HepG2 (cell line): ENCODE results near the gene PBX4. TPM values are rescaled to one million over a fixed set of nuclear protein-coding genes. Genes with fewer than 3 reads are reported as not detected.

ENCODE experiments used
- ASH2L ChIP-seq: fragments of 300-600, 200-600 bp; sonication (generic); IDR thresholded peaks from 2 replicates; pipeline ENCODE4 v1.7.0; 2017; ENCODE audit warnings: low read depth, mild to moderate bottlenecking, moderate library complexity, mixed read lengths, low read length; ENCODE audit not compliant: insufficient read length
- DNMT3B ChIP-seq: conservative IDR thresholded peaks from 2 replicates; pipeline ENCODE4 v1.6.1; 2016; ENCODE audit warnings: missing biosample characterization, control low read depth
- DPF2 ChIP-seq: sonication (generic); formaldehyde crosslinking; IDR thresholded peaks from 2 replicates; pipeline ENCODE4 v1.4.0; 2020; ENCODE audit warnings: mild to moderate bottlenecking, low read depth, missing genetic modification reagents, borderline replicate concordance
- HNF4A ChIP-seq: sonication (generic); formaldehyde crosslinking; IDR thresholded peaks from 2 replicates; pipeline ENCODE4 v1.4.0; 2020; ENCODE audit warnings: missing genetic modification reagents
- NR1H2 ChIP-seq: sonication (generic); formaldehyde crosslinking; IDR thresholded peaks from 2 replicates; pipeline ENCODE4 v1.8.1; 2022; ENCODE audit warnings: low read depth, missing genetic modification reagents, borderline replicate concordance
- TAF1 ChIP-seq: sonication (generic); formaldehyde crosslinking; IDR thresholded peaks from 2 replicates; pipeline ENCODE4 v1.4.0; 2020; ENCODE audit warnings: missing genetic modification reagents
- ZBTB20 ChIP-seq: sonication (generic); formaldehyde crosslinking; IDR thresholded peaks from 2 replicates; pipeline ENCODE4 v1.8.1; 2023; ENCODE audit warnings: missing genetic modification reagents, low read depth, mild to moderate bottlenecking, borderline replicate concordance
- ZKSCAN8 ChIP-seq: IDR thresholded peaks from 2 replicates; pipeline ENCODE4 v1.6.1; 2016; ENCODE audit warnings: borderline replicate concordance, missing genetic modification reagents, missing compliant biosample characterization
- polyA plus RNA-seq, 8 experiments: library from polyadenylated mRNA; depleted of rRNA in 3 of 8; stranded (reverse) in 7 of 8; unstranded in 1 of 8; fragments of >200 nt; fragmentation: Illumina TruSeq in 4 of 8; extraction: Trizol in 4 of 8; gene quantifications; 2 replicates each; pipeline versions ENCODE4 v1.2.1 to v1.2.3, GENCODE V29; 2011 to 2016; ENCODE audit warnings: low read depth in 4 of 8, missing spikeins in 1 of 8, mixed read lengths in 1 of 8; ENCODE audit not compliant: insufficient read depth in 1 of 8
- total RNA-seq, 5 experiments: library from RNA; depleted of rRNA; stranded (reverse); fragments of >200 nt; fragmentation: Illumina TruSeq; extraction: Trizol; gene quantifications; 2 replicates each; pipeline ENCODE4 v1.2.3, GENCODE V29; 2016; ENCODE audit warnings: low read depth in 1 of 5
- TF ChIP-seq, protein P1 (sequence below): sonication (generic); formaldehyde crosslinking; IDR thresholded peaks from 2 replicates; pipeline ENCODE4 v1.5.0; 2020; ENCODE audit warnings: mild to moderate bottlenecking, missing genetic modification reagents
- TF ChIP-seq, protein P2 (sequence below): sonication (generic); formaldehyde crosslinking; IDR thresholded peaks from 2 replicates; pipeline ENCODE4 v1.5.0; 2020; ENCODE audit warnings: missing genetic modification reagents, mild to moderate bottlenecking, borderline replicate concordance
- TF ChIP-seq, protein P3 (sequence below): sonication (generic); formaldehyde crosslinking; IDR thresholded peaks from 2 replicates; pipeline ENCODE4 v1.4.0; 2020; ENCODE audit warnings: missing genetic modification reagents
- TF ChIP-seq, protein P4 (sequence below): sonication (generic); formaldehyde crosslinking; IDR thresholded peaks from 2 replicates; pipeline ENCODE4 v1.8.0; 2022; ENCODE audit warnings: missing genetic modification reagents, mild to moderate bottlenecking, borderline replicate concordance

The PBX4 gene
- total and polyA plus RNA-seq, 2 of the 13 experiments (the other 11 are each of a cell fraction or from before 2014, with no cell fraction given): not detected

DNA sequence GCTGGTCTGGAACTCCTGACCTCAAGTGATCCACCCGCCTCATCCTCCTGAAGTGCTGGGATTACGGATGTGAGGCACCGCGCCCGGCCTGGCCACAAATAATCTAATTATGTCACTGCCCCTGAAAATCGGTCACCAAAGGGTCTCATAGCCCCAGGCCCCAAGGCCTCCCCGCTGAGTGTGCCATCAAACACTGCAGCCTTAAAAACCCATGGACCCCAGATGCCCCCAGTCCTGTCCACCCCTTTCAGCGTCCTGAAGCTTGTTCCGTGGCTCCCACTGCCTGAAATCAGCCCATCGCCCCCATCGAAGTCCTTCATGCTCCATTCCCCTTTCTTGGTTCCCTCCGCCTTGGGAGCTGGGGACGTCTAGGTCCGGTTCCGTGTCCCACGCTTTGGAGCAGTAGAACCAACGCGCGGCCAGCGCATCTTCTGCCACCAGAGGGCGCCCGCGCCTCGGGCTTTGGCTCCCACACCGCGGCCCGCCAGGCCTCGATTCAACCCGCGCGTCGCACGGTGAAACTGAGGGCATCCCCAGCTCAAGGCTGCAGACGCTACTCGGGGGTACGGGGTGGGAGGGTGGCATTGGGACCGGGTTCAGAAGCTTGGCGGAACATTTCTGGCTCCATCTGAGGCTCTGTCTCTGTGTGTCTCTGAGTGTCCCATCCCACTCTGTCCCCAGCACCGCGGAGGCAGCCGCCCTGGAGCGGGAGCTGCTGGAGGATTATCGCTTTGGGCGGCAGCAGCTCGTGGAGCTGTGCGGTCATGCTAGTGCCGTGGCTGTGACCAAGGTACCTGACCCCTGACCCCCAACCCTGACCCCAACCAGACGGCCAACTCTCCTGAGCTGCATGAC lies 86.3 kb downstream of the PBX4 start (continued):
- TF ChIP-seq ZKSCAN8 (CRISPR knock-in tag) (no peak), ASH2L (no peak), TAF1 (CRISPR knock-in tag) (no peak), DNMT3B (CRISPR knock-in tag) (no peak), NR1H2 (no peak), ZBTB20 (CRISPR knock-in tag) (no peak), DPF2 (CRISPR knock-in tag) (no peak), HNF4A (CRISPR knock-in tag) (no peak)
- TF ChIP-seq, protein P1, sequence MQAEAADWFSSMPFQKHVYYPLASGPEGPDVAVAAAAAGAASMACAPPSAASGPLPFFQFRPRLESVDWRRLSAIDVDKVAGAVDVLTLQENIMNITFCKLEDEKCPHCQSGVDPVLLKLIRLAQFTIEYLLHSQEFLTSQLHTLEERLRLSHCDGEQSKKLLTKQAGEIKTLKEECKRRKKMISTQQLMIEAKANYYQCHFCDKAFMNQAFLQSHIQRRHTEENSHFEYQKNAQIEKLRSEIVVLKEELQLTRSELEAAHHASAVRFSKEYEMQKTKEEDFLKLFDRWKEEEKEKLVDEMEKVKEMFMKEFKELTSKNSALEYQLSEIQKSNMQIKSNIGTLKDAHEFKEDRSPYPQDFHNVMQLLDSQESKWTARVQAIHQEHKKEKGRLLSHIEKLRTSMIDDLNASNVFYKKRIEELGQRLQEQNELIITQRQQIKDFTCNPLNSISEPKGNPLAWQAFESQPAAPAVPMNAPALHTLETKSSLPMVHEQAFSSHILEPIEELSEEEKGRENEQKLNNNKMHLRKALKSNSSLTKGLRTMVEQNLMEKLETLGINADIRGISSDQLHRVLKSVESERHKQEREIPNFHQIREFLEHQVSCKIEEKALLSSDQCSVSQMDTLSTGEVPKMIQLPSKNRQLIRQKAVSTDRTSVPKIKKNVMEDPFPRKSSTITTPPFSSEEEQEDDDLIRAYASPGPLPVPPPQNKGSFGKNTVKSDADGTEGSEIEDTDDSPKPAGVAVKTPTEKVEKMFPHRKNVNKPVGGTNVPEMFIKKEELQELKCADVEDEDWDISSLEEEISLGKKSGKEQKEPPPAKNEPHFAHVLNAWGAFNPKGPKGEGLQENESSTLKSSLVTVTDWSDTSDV: no peak
- TF ChIP-seq, protein P2, sequence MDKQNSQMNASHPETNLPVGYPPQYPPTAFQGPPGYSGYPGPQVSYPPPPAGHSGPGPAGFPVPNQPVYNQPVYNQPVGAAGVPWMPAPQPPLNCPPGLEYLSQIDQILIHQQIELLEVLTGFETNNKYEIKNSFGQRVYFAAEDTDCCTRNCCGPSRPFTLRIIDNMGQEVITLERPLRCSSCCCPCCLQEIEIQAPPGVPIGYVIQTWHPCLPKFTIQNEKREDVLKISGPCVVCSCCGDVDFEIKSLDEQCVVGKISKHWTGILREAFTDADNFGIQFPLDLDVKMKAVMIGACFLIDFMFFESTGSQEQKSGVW (CRISPR knock-in tag): no peak
- TF ChIP-seq, protein P3, sequence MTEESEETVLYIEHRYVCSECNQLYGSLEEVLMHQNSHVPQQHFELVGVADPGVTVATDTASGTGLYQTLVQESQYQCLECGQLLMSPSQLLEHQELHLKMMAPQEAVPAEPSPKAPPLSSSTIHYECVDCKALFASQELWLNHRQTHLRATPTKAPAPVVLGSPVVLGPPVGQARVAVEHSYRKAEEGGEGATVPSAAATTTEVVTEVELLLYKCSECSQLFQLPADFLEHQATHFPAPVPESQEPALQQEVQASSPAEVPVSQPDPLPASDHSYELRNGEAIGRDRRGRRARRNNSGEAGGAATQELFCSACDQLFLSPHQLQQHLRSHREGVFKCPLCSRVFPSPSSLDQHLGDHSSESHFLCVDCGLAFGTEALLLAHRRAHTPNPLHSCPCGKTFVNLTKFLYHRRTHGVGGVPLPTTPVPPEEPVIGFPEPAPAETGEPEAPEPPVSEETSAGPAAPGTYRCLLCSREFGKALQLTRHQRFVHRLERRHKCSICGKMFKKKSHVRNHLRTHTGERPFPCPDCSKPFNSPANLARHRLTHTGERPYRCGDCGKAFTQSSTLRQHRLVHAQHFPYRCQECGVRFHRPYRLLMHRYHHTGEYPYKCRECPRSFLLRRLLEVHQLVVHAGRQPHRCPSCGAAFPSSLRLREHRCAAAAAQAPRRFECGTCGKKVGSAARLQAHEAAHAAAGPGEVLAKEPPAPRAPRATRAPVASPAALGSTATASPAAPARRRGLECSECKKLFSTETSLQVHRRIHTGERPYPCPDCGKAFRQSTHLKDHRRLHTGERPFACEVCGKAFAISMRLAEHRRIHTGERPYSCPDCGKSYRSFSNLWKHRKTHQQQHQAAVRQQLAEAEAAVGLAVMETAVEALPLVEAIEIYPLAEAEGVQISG (CRISPR knock-in tag): peak; percentile 53
- TF ChIP-seq, protein P4, sequence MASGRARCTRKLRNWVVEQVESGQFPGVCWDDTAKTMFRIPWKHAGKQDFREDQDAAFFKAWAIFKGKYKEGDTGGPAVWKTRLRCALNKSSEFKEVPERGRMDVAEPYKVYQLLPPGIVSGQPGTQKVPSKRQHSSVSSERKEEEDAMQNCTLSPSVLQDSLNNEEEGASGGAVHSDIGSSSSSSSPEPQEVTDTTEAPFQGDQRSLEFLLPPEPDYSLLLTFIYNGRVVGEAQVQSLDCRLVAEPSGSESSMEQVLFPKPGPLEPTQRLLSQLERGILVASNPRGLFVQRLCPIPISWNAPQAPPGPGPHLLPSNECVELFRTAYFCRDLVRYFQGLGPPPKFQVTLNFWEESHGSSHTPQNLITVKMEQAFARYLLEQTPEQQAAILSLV (CRISPR knock-in tag): no peak
